Progenitor cell of endocrine pancreas (in vitro differentiated cells): ENCODE measurements around the gene SLC35F6. TPM values are rescaled to one million over a fixed set of nuclear protein-coding genes. Genes with fewer than 3 reads are reported as not detected.
A peak's percentile ranks its signal among the peaks of the same experiment; 100 is the strongest.

Experiments used
- DNase-seq: peaks from one replicate; pipeline ENCODE4 v3.0.0; 2021; ENCODE audit warnings: low spot score; ENCODE audit not compliant: unreplicated experiment
- H3K27ac Mint-ChIP-seq: 2 replicates; pipeline ENCODE4 v1.8.0; 2021; ENCODE audit warnings: mild to moderate bottlenecking, moderate library complexity, mixed read lengths
- H3K27me3 Mint-ChIP-seq: 2 replicates; pipeline ENCODE4 v1.8.0; 2021; ENCODE audit warnings: mixed read lengths
- H3K36me3 Mint-ChIP-seq: 2 replicates; pipeline ENCODE4 v1.8.0; 2022; ENCODE audit warnings: mixed read lengths; ENCODE audit not compliant: insufficient read depth
- H3K4me1 Mint-ChIP-seq: 2 replicates; pipeline ENCODE4 v1.8.0; 2021; ENCODE audit warnings: low read depth, mixed read lengths
- H3K4me3 Mint-ChIP-seq: 2 replicates; pipeline ENCODE4 v1.8.0; 2021; ENCODE audit warnings: low read depth, mild to moderate bottlenecking, moderate library complexity, mixed read lengths
- H3K9me3 Mint-ChIP-seq: 2 replicates; pipeline ENCODE4 v1.8.0; 2021; ENCODE audit warnings: low read depth, mixed read lengths
- CTCF ChIP-seq: fragments of 200-600 bp; sonication (generic); IDR thresholded peaks from one replicate; pipeline ENCODE4 v1.5.0; 2021; ENCODE audit warnings: antibody characterized with exemption, mild to moderate bottlenecking; ENCODE audit not compliant: unreplicated experiment
- total RNA-seq: library from RNA; stranded (reverse); gene quantifications from 2 replicates; pipeline ENCODE4 v1.2.1, GENCODE V29; 2021

Gene SLC35F6
- total RNA-seq, 1 donor from 2014 or later: 19.9 TPM

- H3K4me3 Mint-ChIP-seq: no peak overlapping the region
Observed at GRCh38 chr2:26754539-26754938, 9.5 kb upstream of the SLC35F6 start.

DNA sequence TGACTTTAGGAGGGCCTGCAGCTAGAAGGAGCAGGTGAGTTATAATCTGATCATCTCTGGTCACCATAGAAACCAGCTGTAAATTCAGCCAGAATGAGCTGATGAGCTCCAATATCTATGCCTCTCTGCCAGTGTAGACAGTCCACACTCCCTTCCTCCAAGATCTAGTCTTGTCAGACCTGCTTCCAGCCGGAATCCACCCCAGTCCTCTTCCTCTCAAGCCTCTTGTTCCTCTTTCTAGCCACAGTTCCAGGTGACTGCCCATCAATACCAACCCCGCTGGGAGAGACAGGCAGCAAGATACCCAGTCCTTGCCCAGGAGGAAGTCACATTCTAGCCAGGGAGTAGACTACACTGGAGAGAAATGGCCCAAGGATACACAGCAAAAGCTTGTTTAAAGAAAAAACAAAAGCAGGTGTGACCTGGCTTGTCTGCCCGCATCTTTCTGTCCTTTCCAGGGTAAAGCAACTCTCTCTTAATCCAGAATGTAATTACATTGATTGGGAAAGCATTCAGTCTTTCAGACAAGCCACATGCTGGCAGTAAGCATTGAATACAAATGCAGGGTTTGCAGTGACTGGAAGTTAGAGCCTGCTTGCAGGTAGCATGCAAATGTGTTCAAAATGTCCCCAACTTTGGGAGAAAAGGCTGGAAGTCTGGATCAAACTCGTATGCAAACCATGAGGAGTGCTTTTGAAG is 9.0 kb upstream of the SLC35F6 start:
- no peaks in the 10 kb centered on the region for H3K36me3 Mint-ChIP-seq
- H3K9me3 Mint-ChIP-seq: peaks cover 4% of the 10 kb centered on the region
- no peaks in the 10 kb centered on the region for H3K27me3 Mint-ChIP-seq
- peaks cover 7% of the 10 kb centered on the region for H3K4me1 Mint-ChIP-seq
- no peak for TF ChIP-seq CTCF
- no peak overlapping the region for H3K4me3 Mint-ChIP-seq
- DNase-seq: no peak
- H3K27ac Mint-ChIP-seq: peak overlapping the region; percentile 81

More at GRCh38 chr2:26754539-26754938, 9.5 kb upstream of the SLC35F6 start:
- no peak for DNase-seq
- Mint-ChIP-seq H3K36me3 (no peaks in the 10 kb centered on the region), H3K9me3 (peaks cover 4% of the 10 kb centered on the region), H3K27me3 (no peaks in the 10 kb centered on the region), H3K27ac (no peak overlapping the region), H3K4me1 (peaks cover 12% of the 10 kb centered on the region)
- TF ChIP-seq CTCF: no peak

- H3K27ac Mint-ChIP-seq: no peak overlapping the region
- H3K4me1 Mint-ChIP-seq: peaks cover 3% of the 10 kb centered on the region
- TF ChIP-seq CTCF: no peak
- H3K27me3 Mint-ChIP-seq: no peaks in the 10 kb centered on the region
- H3K9me3 Mint-ChIP-seq: peaks cover 1% of the 10 kb centered on the region
- no peaks in the 10 kb centered on the region for H3K36me3 Mint-ChIP-seq
- DNase-seq: no peak
- no peak overlapping the region for H3K4me3 Mint-ChIP-seq
Observed at GRCh38 chr2:26756337-26756736, 7.7 kb upstream of the SLC35F6 start.

GRCh38 chr2:26757873-26758789 is 6.0 kb upstream of the SLC35F6 start:
- Mint-ChIP-seq H3K27ac (peak overlapping the region; percentile 84), H3K4me1 (peaks cover 3% of the 10 kb centered on the region), H3K9me3 (no peaks in the 10 kb centered on the region), H3K4me3 (no peak overlapping the region), H3K27me3 (no peaks in the 10 kb centered on the region), H3K36me3 (no peaks in the 10 kb centered on the region)
- DNase-seq: no peak
- no peak for TF ChIP-seq CTCF

DNA sequence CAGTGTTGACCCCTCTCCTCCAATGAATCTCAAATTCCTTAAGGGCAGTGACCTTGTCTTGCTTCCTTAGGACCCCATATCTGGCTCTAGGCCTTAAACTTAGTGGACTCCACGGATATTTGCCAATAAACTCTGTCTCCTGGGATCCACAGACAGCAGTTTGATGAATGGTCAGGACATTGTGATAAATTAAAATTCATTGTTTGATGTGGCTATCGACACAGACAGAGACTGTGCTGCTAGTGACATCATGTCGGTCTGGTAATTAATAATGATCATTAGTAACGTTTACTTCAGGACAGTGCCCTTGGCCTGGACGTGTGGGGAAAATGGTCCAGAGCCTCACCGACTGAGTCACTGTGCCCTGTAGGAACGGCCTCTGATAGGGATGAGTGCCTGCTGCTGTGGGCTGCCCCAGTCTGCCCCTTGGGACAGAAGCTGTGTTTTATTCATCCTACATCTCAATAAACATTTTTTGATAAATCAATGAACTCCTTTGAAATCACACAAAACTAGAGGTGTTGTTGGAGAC is 5.2 kb upstream of the SLC35F6 start:
- Mint-ChIP-seq H3K36me3 (no peaks in the 10 kb centered on the region), H3K4me1 (peaks cover 3% of the 10 kb centered on the region), H3K27me3 (no peaks in the 10 kb centered on the region), H3K27ac (no peak overlapping the region), H3K9me3 (no peaks in the 10 kb centered on the region), H3K4me3 (no peak overlapping the region)
- no peak for TF ChIP-seq CTCF
- no peak for DNase-seq
